Measurements from ENCODE around the gene TSR3.

The TSR3 gene

DNA sequence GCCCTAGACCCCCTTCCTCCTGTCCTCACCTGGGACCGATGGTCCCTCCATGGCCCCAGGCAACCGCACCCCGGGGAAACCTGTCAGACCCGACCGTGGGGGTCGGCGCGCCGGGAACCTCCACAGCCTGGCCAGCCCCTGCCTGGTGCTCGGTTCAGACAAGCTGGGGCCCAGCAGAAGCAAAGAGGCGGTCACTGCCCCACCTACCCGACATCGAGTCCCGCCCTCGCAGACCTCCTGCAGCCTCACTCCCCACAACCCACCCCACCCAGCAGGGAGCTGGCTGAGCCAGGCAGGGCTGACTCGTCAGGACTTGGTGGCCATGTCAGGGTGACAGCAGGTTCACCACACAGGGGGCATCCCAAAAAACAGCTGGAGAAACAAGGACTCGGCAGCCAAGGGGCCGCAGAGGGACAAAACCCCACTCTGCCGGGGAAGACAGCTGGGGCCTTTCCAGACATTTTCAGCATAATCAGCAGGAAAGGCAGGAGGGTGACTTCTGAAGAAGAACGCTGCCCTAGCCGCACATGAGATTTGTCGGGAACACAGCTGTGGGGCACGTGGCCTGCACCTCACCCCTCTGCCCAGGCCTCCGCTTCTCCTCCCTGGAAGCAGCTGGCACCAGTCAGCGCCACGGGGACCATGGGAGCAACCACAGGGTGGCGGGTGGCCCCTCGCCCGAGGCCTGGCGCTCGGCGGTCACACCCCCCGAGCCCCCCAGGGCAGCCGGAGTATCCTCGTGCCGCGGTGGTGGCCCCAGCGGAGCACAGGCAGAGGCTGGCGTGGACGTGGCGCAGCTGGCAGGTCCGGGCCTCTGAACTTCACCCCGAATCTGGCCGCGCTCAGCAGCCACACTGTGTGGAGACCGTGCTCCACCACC is 23.0 kb upstream of the TSR3 start:
- H3K27ac ChIP-seq (replicated peaks) = no peak overlapping the region
- H3K27me3 ChIP-seq (ENCODE audit: insufficient read depth, poor library complexity, severe bottlenecking) = no peaks in the 10 kb centered on the region
- no peak overlapping the region for H3K4me3 ChIP-seq (replicated peaks; ENCODE audit: insufficient read depth, low read length)
- TF ChIP-seq GABPA (IDR thresholded peaks at IDR 0.05; ENCODE audit: low read depth) = no peak
- TF ChIP-seq POLR2AphosphoS5 (IDR thresholded peaks at IDR 0.05; ENCODE audit: low read depth) = no peak
- TF ChIP-seq, protein P1, sequence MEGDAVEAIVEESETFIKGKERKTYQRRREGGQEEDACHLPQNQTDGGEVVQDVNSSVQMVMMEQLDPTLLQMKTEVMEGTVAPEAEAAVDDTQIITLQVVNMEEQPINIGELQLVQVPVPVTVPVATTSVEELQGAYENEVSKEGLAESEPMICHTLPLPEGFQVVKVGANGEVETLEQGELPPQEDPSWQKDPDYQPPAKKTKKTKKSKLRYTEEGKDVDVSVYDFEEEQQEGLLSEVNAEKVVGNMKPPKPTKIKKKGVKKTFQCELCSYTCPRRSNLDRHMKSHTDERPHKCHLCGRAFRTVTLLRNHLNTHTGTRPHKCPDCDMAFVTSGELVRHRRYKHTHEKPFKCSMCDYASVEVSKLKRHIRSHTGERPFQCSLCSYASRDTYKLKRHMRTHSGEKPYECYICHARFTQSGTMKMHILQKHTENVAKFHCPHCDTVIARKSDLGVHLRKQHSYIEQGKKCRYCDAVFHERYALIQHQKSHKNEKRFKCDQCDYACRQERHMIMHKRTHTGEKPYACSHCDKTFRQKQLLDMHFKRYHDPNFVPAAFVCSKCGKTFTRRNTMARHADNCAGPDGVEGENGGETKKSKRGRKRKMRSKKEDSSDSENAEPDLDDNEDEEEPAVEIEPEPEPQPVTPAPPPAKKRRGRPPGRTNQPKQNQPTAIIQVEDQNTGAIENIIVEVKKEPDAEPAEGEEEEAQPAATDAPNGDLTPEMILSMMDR (IDR thresholded peaks at IDR 0.05; ENCODE audit: insufficient read depth, low read length) = no peak
- TF ChIP-seq, protein P2, sequence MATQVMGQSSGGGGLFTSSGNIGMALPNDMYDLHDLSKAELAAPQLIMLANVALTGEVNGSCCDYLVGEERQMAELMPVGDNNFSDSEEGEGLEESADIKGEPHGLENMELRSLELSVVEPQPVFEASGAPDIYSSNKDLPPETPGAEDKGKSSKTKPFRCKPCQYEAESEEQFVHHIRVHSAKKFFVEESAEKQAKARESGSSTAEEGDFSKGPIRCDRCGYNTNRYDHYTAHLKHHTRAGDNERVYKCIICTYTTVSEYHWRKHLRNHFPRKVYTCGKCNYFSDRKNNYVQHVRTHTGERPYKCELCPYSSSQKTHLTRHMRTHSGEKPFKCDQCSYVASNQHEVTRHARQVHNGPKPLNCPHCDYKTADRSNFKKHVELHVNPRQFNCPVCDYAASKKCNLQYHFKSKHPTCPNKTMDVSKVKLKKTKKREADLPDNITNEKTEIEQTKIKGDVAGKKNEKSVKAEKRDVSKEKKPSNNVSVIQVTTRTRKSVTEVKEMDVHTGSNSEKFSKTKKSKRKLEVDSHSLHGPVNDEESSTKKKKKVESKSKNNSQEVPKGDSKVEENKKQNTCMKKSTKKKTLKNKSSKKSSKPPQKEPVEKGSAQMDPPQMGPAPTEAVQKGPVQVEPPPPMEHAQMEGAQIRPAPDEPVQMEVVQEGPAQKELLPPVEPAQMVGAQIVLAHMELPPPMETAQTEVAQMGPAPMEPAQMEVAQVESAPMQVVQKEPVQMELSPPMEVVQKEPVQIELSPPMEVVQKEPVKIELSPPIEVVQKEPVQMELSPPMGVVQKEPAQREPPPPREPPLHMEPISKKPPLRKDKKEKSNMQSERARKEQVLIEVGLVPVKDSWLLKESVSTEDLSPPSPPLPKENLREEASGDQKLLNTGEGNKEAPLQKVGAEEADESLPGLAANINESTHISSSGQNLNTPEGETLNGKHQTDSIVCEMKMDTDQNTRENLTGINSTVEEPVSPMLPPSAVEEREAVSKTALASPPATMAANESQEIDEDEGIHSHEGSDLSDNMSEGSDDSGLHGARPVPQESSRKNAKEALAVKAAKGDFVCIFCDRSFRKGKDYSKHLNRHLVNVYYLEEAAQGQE (IDR thresholded peaks at IDR 0.05; ENCODE audit: insufficient replicate concordance, low read depth) = no peak
- no peak for TF ChIP-seq SPI1 (IDR thresholded peaks at IDR 0.05; ENCODE audit: borderline replicate concordance, low read depth)
- no peak for DNase-seq (ENCODE audit: low read depth in 1 of 2, low spot score in 1 of 2)

DNA sequence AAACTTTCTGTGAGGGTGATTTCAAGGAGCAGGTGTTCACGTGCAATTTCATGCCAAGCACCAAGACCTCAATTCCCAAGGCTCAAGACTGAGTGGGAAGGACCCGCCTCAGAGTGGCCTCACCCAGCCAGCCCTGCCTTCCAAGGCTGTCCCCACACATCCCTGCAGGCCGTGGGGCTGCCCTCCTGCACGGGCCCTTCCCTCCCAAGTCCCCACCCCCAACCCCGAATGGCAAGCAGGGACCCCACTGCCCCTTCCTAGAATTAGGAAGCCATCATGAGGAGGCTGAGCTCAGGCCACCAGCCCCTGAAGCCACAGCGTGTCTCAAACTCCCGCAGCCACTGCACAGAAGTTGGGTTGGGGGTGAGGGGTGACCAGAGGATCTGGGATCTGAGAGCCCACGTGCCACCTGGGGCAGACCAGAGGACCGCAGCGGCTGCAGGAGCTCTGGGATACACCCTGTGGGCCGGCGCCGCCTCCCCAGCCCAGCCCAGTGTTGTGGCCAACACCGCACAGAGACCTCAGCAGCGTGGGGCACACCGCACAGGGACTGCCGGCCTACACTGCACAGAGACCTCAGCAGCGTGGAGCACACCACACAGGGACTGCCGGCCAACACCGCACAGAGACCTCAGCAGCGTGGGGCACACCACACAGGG is 20.7 kb upstream of the TSR3 start:
- H3K27me3 ChIP-seq (ENCODE audit: insufficient read depth, poor library complexity, severe bottlenecking) = no peaks in the 10 kb centered on the region
- no peak overlapping the region for H3K4me3 ChIP-seq (replicated peaks; ENCODE audit: insufficient read depth, low read length)
- DNase-seq (ENCODE audit: low read depth in 1 of 2, low spot score in 1 of 2) = no peak
- TF ChIP-seq GABPA (IDR thresholded peaks at IDR 0.05; ENCODE audit: low read depth) (no peak), SPI1 (IDR thresholded peaks at IDR 0.05; ENCODE audit: borderline replicate concordance, low read depth) (no peak), POLR2AphosphoS5 (IDR thresholded peaks at IDR 0.05; ENCODE audit: low read depth) (no peak)
- TF ChIP-seq, protein P1 (IDR thresholded peaks at IDR 0.05; ENCODE audit: insufficient read depth, low read length) = no peak
- TF ChIP-seq, protein P2 (IDR thresholded peaks at IDR 0.05; ENCODE audit: insufficient replicate concordance, low read depth) = no peak
- no peak overlapping the region for H3K27ac ChIP-seq (replicated peaks)

DNA sequence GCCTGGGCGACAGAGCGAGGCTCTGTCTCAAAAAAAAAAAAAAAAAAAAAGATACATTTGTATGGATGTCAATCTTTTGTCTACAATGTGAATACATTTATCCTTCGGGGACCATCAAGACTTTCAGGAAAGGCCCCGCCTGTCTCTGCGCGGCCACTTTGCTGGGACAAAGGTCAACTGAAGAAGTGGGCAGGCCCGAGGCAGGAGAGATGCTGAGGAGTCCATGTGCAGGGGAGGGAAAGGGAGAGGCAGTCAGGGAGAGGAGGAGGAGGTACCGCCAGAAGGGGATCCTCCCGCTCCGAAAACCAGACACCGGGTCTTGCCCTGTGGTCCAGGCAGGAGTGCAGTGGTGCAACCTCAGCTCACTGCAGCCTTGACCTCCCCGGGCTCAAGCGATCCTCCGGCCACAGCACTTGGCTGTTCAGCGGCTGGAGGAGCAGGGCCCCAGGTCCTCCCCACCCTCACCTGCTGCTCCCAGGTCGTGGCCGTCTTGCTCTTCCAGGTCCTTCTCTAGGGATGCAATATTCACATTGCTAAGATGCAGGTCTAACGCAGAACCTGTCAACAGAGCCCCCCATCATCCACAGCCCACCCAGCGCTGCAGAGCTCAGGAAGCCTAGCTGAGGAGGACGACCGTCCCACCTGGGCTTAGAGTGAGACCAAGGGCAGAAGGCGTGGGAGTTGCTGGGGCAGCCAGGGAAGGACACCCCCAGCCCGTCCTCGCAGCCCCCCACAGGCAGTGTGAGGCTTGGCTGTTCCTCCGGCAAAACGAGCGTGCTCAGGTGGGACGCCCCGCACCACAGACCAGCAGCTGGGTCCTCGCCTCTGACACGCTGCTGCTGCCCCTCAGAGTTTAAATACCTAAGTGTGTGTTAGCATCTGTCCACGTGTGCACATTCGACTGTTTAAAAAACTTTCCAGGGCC is 19.6 kb upstream of the TSR3 start:
- TF ChIP-seq GABPA (IDR thresholded peaks at IDR 0.05; ENCODE audit: low read depth) (no peak), POLR2AphosphoS5 (IDR thresholded peaks at IDR 0.05; ENCODE audit: low read depth) (no peak), SPI1 (IDR thresholded peaks at IDR 0.05; ENCODE audit: borderline replicate concordance, low read depth) (no peak)
- TF ChIP-seq, protein P1 (IDR thresholded peaks at IDR 0.05; ENCODE audit: insufficient read depth, low read length) = no peak
- TF ChIP-seq, protein P2 (IDR thresholded peaks at IDR 0.05; ENCODE audit: insufficient replicate concordance, low read depth) = no peak
- Histone ChIP-seq H3K27me3 (ENCODE audit: insufficient read depth, poor library complexity, severe bottlenecking) (no peaks in the 10 kb centered on the region), H3K4me3 (replicated peaks; ENCODE audit: insufficient read depth, low read length) (no peak overlapping the region), H3K27ac (replicated peaks) (no peak overlapping the region)
- no peak for DNase-seq (ENCODE audit: low read depth in 1 of 2, low spot score in 1 of 2)

Data from HL-60 (cell line).